GM12878 (cell line): ENCODE results near the gene TRIM56. TPM values are rescaled to one million over a fixed set of nuclear protein-coding genes. Genes with fewer than 3 reads are reported as not detected.
"Not testable (repeated sequence)": the region's sequence is repeated elsewhere in the genome, so short reads cannot be mapped to it uniquely, and the experiment has no call there.

Experiments
- ATAC-seq: fragments of 200-7000 bp; cut with Tn5 transposase; 3 replicates; pipeline ENCODE4 v1.9.1; 2020; ENCODE audit warnings: mild to moderate bottlenecking, moderate library complexity
- BruUV-seq: library from RNA; stranded (reverse); fragments of 400-500 nt; replicated peaks from 2 replicates; lab custom pipeline; 2021; lab: Mats Ljungman, UMichigan
- CTCF ChIA-PET: fragments of 300-600 bp; sonication (Branson Sonifier 250); formaldehyde crosslinking; extraction: SDS; loops from one replicate; lab custom pipeline; 2021; ENCODE audit warnings: inconsistent platforms; lab: Yijun Ruan, JAX
- POLR2A ChIA-PET: fragments of 350-600 bp; formaldehyde crosslinking; extraction: SDS; loops from one replicate; lab custom pipeline; 2021; ENCODE audit warnings: inconsistent platforms; lab: Charles Lee
- RAD21 ChIA-PET: fragments of 300-600 bp; sonication (Branson Sonifier 250); formaldehyde crosslinking; loops from one replicate; lab custom pipeline; 2023; ENCODE audit warnings: antibody characterized with exemption; ENCODE audit not compliant: unreplicated experiment; lab: Charles Lee
- SMC1A ChIA-PET: fragments of 300-600 bp; sonication (Branson Sonifier 250); formaldehyde crosslinking; loops from one replicate; lab custom pipeline; 2023; ENCODE audit not compliant: unreplicated experiment, uncharacterized antibody; lab: Charles Lee
- DNase-seq: peaks from one replicate; pipeline ENCODE4 v3.0.0-alpha.2; 2011; ENCODE audit warnings: low read depth, low spot score
- FAIRE-seq: peaks from 3 replicates; lab custom pipeline; 2011; peaks lifted over from hg19 to GRCh38; lab: Jason Lieb, UNC
- H2AFZ ChIP-seq: 2 replicates; pipeline ENCODE4 v1.6.0; 2011; ENCODE audit warnings: low read depth, low read length, control low read depth; ENCODE audit not compliant: control insufficient read depth
- H3K27ac ChIP-seq: 2 replicates; pipeline ENCODE4 v1.5.1; 2011; ENCODE audit warnings: control low read depth; ENCODE audit not compliant: control insufficient read depth, insufficient read depth
- H3K27me3 ChIP-seq, 2 experiments: replicated peaks in 1 of 2; 2 replicates each; pipeline versions ENCODE4 v1.6.0 to v1.6.1; 2011; ENCODE audit warnings: low read length in 1 of 2; ENCODE audit not compliant: control insufficient read depth in 2 of 2, insufficient read depth in 2 of 2
- H3K36me3 ChIP-seq, 2 experiments: 2 replicates each; pipeline ENCODE4 v1.5.1; 2011; ENCODE audit warnings: low read length in 1 of 2; ENCODE audit not compliant: control insufficient read depth in 2 of 2, insufficient read depth in 2 of 2
- H3K4me1 ChIP-seq: 2 replicates; pipeline ENCODE4 v1.6.1; 2011; ENCODE audit warnings: mild to moderate bottlenecking, low read length, moderate library complexity, mixed read lengths; ENCODE audit not compliant: control insufficient read depth, insufficient read depth
- H3K4me2 ChIP-seq: 2 replicates; pipeline ENCODE4 v1.6.0; 2011; ENCODE audit warnings: control low read depth; ENCODE audit not compliant: control insufficient read depth, insufficient read depth
- H3K4me3 ChIP-seq: fragments of 200-600 bp; sonication (generic); 2 replicates; pipeline ENCODE4 v1.5.1; 2016
- H3K79me2 ChIP-seq: 2 replicates; pipeline ENCODE4 v1.6.0; 2011; ENCODE audit warnings: low read length; ENCODE audit not compliant: control insufficient read depth, insufficient read depth
- H3K9ac ChIP-seq: 2 replicates; pipeline ENCODE4 v1.8.0; 2011; ENCODE audit warnings: low read length, control low read depth, mixed read lengths; ENCODE audit not compliant: control insufficient read depth, insufficient read depth
- H3K9me3 ChIP-seq: replicated peaks from 3 replicates; pipeline ENCODE4 v1.5.1; 2011; ENCODE audit warnings: mild to moderate bottlenecking, low read length; ENCODE audit not compliant: control insufficient read depth, insufficient read depth
- H4K20me1 ChIP-seq: 2 replicates; pipeline ENCODE4 v1.6.0; 2011; ENCODE audit not compliant: control insufficient read depth, insufficient read depth
- FOS ChIP-seq: IDR thresholded peaks from 3 replicates; pipeline ENCODE4 v1.6.1; 2011; ENCODE audit warnings: borderline replicate concordance; ENCODE audit not compliant: insufficient read length; ENCODE audit errors: extremely low read depth
- USF2 ChIP-seq: IDR thresholded peaks from 2 replicates; pipeline ENCODE4 v1.6.1; 2011; ENCODE audit warnings: low read depth, low read length, improper control_type of control experiment, borderline replicate concordance
- WGBS: methylation state at CpG from one replicate; pipeline ENCODE4 v1.1.6; 2016; ENCODE audit warnings: low lambda C conversion rate; ENCODE audit not compliant: insufficient replicate concordance, insufficient coverage; ENCODE audit errors: missing lambda C conversion rate; 5-methylcytosine and 5-hydroxymethylcytosine counted together
- in situ Hi-C: fragments of 300-500 bp; cut with MboI; formaldehyde crosslinking; loops from 9 replicates; pipeline ENCODE4 v1.14.3; 2018; ENCODE audit warnings: mixed read lengths
- intact Hi-C: fragments of 100-400 bp; cut with micrococcal nuclease; formaldehyde crosslinking; loops from one replicate; pipeline ENCODE4 v1.14.2; 2022; ENCODE audit not compliant: unreplicated experiment
- polyA plus RNA-seq, 11 experiments: library from polyadenylated mRNA; depleted of rRNA in 4 of 11; unstranded in 6 of 11; stranded (reverse) in 5 of 11; fragments of >200 nt; fragmentation: Nextera tagmentation in 4 of 11; fragmentation: Illumina TruSeq in 1 of 11; extraction: Ambion mirVana in 4 of 11; extraction: Trizol in 1 of 11; gene quantifications; 1 replicate in 1 of 11; 2 replicates in 10 of 11; pipeline versions ENCODE4 v1.2.1 to v1.2.3, GENCODE V29; 2011 to 2016; ENCODE audit warnings: inconsistent platforms in 2 of 11, missing spikeins in 2 of 11, low read depth in 1 of 11
- total RNA-seq, 4 experiments: library from RNA; depleted of rRNA in 3 of 4; stranded (reverse); fragments of >200 nt in 3 of 4; fragmentation: Illumina TruSeq in 1 of 4; extraction: Trizol in 1 of 4; gene quantifications; 2 replicates each; pipeline versions ENCODE4 v1.2.1 to v1.2.3, GENCODE V29; 2013 to 2021

The TRIM56 gene
- total and polyA plus RNA-seq, 10 of the 15 experiments (the other 5 are each of a cell fraction or from before 2014, with no cell fraction given), result 3.2 to 37.5 (median 11.8) TPM

GRCh38 chr7:101060992-101061391, 24.3 kb upstream of the TRIM56 start (continued):
- TF ChIP-seq USF2, result no peak
- TF ChIP-seq FOS, result no peak
- TF ChIP-seq, all 136 proteins: peak for 0

DNA sequence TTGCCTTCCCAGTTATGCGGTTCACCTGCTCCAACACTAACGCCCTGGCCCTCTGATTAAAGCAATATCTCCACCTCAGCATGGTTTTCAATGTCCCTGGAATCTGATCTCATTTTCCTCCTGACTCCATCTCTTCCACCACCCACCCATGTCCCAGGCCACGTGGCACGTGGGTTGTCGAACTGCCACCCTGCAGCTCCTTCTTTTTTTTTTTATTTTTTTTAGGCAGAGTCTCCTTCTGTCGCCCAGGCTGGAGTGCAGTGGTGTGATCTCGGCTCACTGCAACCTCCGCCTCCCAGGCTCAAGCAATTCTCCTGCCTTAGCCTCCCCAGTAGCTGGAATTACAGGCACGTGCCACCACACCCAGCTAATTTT, 21.1 kb upstream of the TRIM56 start:
- H3K79me2 ChIP-seq, BruUV-seq, H3K36me3 ChIP-seq, RAD21 ChIA-PET, in situ Hi-C loops, H4K20me1 ChIP-seq, H3K27ac ChIP-seq, CTCF ChIA-PET, H3K4me2 ChIP-seq, H3K9me3 ChIP-seq, DNase-seq, POLR2A ChIA-PET, ATAC-seq, FAIRE-seq, H3K4me1 ChIP-seq, H3K27me3 ChIP-seq, intact Hi-C loops, H3K4me3 ChIP-seq, H3K9ac ChIP-seq, SMC1A ChIA-PET, H2AFZ ChIP-seq: not testable (repeated sequence)
- 25% methylated on average over 9 of the region's 9 CpGs for WGBS

GRCh38 chr7:101065162-101065561, 20.1 kb upstream of the TRIM56 start:
- H3K9me3 ChIP-seq, H3K79me2 ChIP-seq, FAIRE-seq, H3K4me2 ChIP-seq, RAD21 ChIA-PET, H4K20me1 ChIP-seq, H2AFZ ChIP-seq, H3K27me3 ChIP-seq, BruUV-seq, SMC1A ChIA-PET, H3K4me3 ChIP-seq, ATAC-seq, H3K4me1 ChIP-seq, DNase-seq, H3K27ac ChIP-seq, in situ Hi-C loops, intact Hi-C loops, H3K36me3 ChIP-seq, H3K9ac ChIP-seq: not testable (repeated sequence)
- POLR2A ChIA-PET, result interaction anchor here (0.6 kb wide), 1 partner anchor 35 kb away, joined by 3 read pairs; no protein-coding TSS in a partner anchor
- CTCF ChIA-PET, result interaction anchor here (1.2 kb wide), 1 partner anchor 13 kb away, joined by 3 read pairs; no protein-coding TSS in a partner anchor
- WGBS, result 8% methylated on average over 3 of the region's 3 CpGs
